Neuronal stem cell (in vitro differentiated cells): Measurements from ENCODE around the gene WTIP.
"Not testable (repeated sequence)": the region's sequence is repeated elsewhere in the genome, so short reads cannot be mapped to it uniquely, and the experiment has no call there.

Experiments
- DNase-seq: peaks from one replicate; pipeline ENCODE4 v3.0.0-alpha.2; 2013; ENCODE audit warnings: low spot score
- H2AFZ ChIP-seq: one replicate; pipeline ENCODE4 v1.6.1; 2013; ENCODE audit warnings: mild to moderate bottlenecking, low read length, inconsistent platforms
- H2AK5ac ChIP-seq: 2 replicates; pipeline ENCODE4 v1.6.1; 2013; ENCODE audit warnings: low read depth, mild to moderate bottlenecking, inconsistent platforms, low read length, moderate library complexity, mixed read lengths
- H2BK120ac ChIP-seq: 2 replicates; pipeline ENCODE4 v1.6.1; 2013; ENCODE audit warnings: low read depth, mild to moderate bottlenecking, inconsistent platforms, low read length, moderate library complexity, mixed read lengths
- H2BK12ac ChIP-seq: one replicate; pipeline ENCODE4 v1.6.1; 2013; ENCODE audit warnings: low read length, inconsistent platforms
- H2BK15ac ChIP-seq: 2 replicates; pipeline ENCODE4 v1.6.1; 2013; ENCODE audit warnings: mild to moderate bottlenecking, low read length, inconsistent platforms, mixed read lengths
- H2BK5ac ChIP-seq: one replicate; pipeline ENCODE4 v1.6.1; 2013; ENCODE audit warnings: inconsistent platforms, mild to moderate bottlenecking, low read length, moderate library complexity
- H3K14ac ChIP-seq: one replicate; pipeline ENCODE4 v1.6.1; 2013; ENCODE audit warnings: low read length, inconsistent platforms
- H3K18ac ChIP-seq: 2 replicates; pipeline ENCODE4 v1.6.1; 2013; ENCODE audit warnings: low read length, inconsistent platforms
- H3K23ac ChIP-seq: 2 replicates; pipeline ENCODE4 v1.6.1; 2013; ENCODE audit warnings: low read depth, mild to moderate bottlenecking, mixed read lengths, low read length, inconsistent platforms; ENCODE audit not compliant: poor library complexity
- H3K27ac ChIP-seq: replicated peaks from 3 replicates; pipeline ENCODE4 v1.5.1; 2013; ENCODE audit warnings: low read length, inconsistent platforms
- H3K27me3 ChIP-seq, 3 experiments: 2 replicates each; pipeline ENCODE4 v1.6.1; 2013; ENCODE audit warnings: low read length in 3 of 3, mild to moderate bottlenecking in 2 of 3, inconsistent platforms in 1 of 3, low read depth in 1 of 3, mixed read lengths in 1 of 3, moderate library complexity in 1 of 3; ENCODE audit not compliant: control insufficient read depth in 3 of 3, insufficient read depth in 3 of 3
- H3K36me3 ChIP-seq, 2 donors: replicated peaks in 1 of 2; 2 replicates each; pipeline ENCODE4 v1.6.1; 2013; ENCODE audit warnings: low read length in 2 of 2; ENCODE audit not compliant: control insufficient read depth in 2 of 2, insufficient read depth in 2 of 2
- H3K4ac ChIP-seq: 2 replicates; pipeline ENCODE4 v1.6.1; 2013; ENCODE audit warnings: inconsistent platforms, mild to moderate bottlenecking, low read length, moderate library complexity
- H3K4me1 ChIP-seq, 2 donors: 1 replicate in 1 of 2; 2 replicates in 1 of 2; pipeline ENCODE4 v1.6.1; 2013; ENCODE audit warnings: low read length in 2 of 2, low read depth in 1 of 2; ENCODE audit not compliant: control insufficient read depth in 2 of 2, insufficient read depth in 1 of 2
- H3K4me2 ChIP-seq: one replicate; pipeline ENCODE4 v1.6.1; 2013; ENCODE audit warnings: mild to moderate bottlenecking, low read length, inconsistent platforms; ENCODE audit not compliant: insufficient read depth, poor library complexity, severe bottlenecking
- H3K4me3 ChIP-seq, 2 donors: 2 replicates each; pipeline ENCODE4 v1.5.1; 2013; ENCODE audit warnings: low read length in 2 of 2, mild to moderate bottlenecking in 2 of 2, inconsistent platforms in 1 of 2, moderate library complexity in 1 of 2
- H3K79me1 ChIP-seq: one replicate; pipeline ENCODE4 v1.6.1; 2013; ENCODE audit warnings: low read depth, mild to moderate bottlenecking, inconsistent platforms, low read length, moderate library complexity
- H3K9ac ChIP-seq: one replicate; pipeline ENCODE4 v1.6.1; 2013; ENCODE audit warnings: mild to moderate bottlenecking, low read depth, low read length, inconsistent platforms; ENCODE audit not compliant: poor library complexity
- H3K9me3 ChIP-seq, 2 donors: replicated peaks in 1 of 2; 2 replicates each; pipeline versions ENCODE3 to v1.6.1; 2013; ENCODE audit warnings: low read length in 2 of 2, mild to moderate bottlenecking in 2 of 2, inconsistent platforms in 1 of 2, low read depth in 1 of 2, mixed read lengths in 1 of 2, moderate library complexity in 1 of 2; ENCODE audit not compliant: control insufficient read depth in 2 of 2, insufficient read depth in 1 of 2
- H4K8ac ChIP-seq: one replicate; pipeline ENCODE4 v1.6.1; 2013; ENCODE audit warnings: low read depth, mild to moderate bottlenecking, inconsistent platforms, low read length, moderate library complexity
- H4K91ac ChIP-seq: one replicate; pipeline ENCODE4 v1.6.1; 2013; ENCODE audit warnings: low read length, low read depth, mild to moderate bottlenecking, inconsistent platforms; ENCODE audit not compliant: poor library complexity
- WGBS, 2 donors: extraction: QIAGEN DNeasy Blood & Tissue Kit; methylation state at CpG; one replicate each; pipeline ENCODE4 v1.1.7; 2013; ENCODE audit warnings: missing lambda C conversion rate in 2 of 2, mixed read lengths in 1 of 2; ENCODE audit not compliant: insufficient read length in 2 of 2, insufficient replicate concordance in 1 of 2; ENCODE audit errors: extremely low coverage in 2 of 2; 5-methylcytosine and 5-hydroxymethylcytosine counted together

The WTIP gene

GRCh38 chr19:34452723-34453122 is 28.8 kb upstream of the WTIP start:
- no peaks in the 10 kb centered on the region for H3K4me1 ChIP-seq
- no peak overlapping the region for H2BK5ac ChIP-seq
- no peak for DNase-seq
- H2BK12ac ChIP-seq, result no peak overlapping the region
- H3K18ac ChIP-seq, result no peak overlapping the region
- H3K36me3 ChIP-seq, result peaks cover 21 to 98% of the 10 kb centered on the region in 2 donors
- no peak overlapping the region for H2AK5ac ChIP-seq
- no peak overlapping the region for H4K91ac ChIP-seq
- no peak overlapping the region for H2BK15ac ChIP-seq
- no peak overlapping the region for H2AFZ ChIP-seq
- H2BK120ac ChIP-seq, result no peak overlapping the region
- H3K79me1 ChIP-seq, result peaks cover 1% of the 10 kb centered on the region
- H3K4ac ChIP-seq, result no peak overlapping the region
- no peak overlapping the region for H3K4me3 ChIP-seq
- H3K9me3 ChIP-seq, result no peaks in the 10 kb centered on the region
- H4K8ac ChIP-seq, result no peak overlapping the region
- no peak overlapping the region for H3K14ac ChIP-seq
- H3K4me2 ChIP-seq, result no peak overlapping the region
- H3K9ac ChIP-seq, result no peak overlapping the region
- no peak overlapping the region for H3K23ac ChIP-seq
- no peak overlapping the region for H3K27ac ChIP-seq
- H3K27me3 ChIP-seq, result no peaks in the 10 kb centered on the region

GRCh38 chr19:34454091-34454490 is 27.5 kb upstream of the WTIP start:
- peaks cover 22 to 95% of the 10 kb centered on the region in 2 donors for H3K36me3 ChIP-seq
- no peak overlapping the region for H2BK120ac ChIP-seq
- H3K4me2 ChIP-seq, result no peak overlapping the region
- no peaks in the 10 kb centered on the region for H3K27me3 ChIP-seq
- no peak overlapping the region for H2BK15ac ChIP-seq
- no CpG with 5 or more reads among the region's 2 CpGs for WGBS, 2 donors
- H2AFZ ChIP-seq, result no peak overlapping the region
- H3K23ac ChIP-seq, result no peak overlapping the region
- H4K8ac ChIP-seq, result no peak overlapping the region
- H3K9ac ChIP-seq, result no peak overlapping the region
- H3K79me1 ChIP-seq, result no peaks in the 10 kb centered on the region
- H3K18ac ChIP-seq, result no peak overlapping the region
- no peak overlapping the region for H3K14ac ChIP-seq
- no peaks in the 10 kb centered on the region for H3K9me3 ChIP-seq
- H2AK5ac ChIP-seq, result no peak overlapping the region
- no peak overlapping the region for H3K4ac ChIP-seq
- H2BK12ac ChIP-seq, result no peak overlapping the region
- no peak overlapping the region for H3K4me3 ChIP-seq
- H3K4me1 ChIP-seq, result no peaks in the 10 kb centered on the region
- H4K91ac ChIP-seq, result no peak overlapping the region
- no peak for DNase-seq
- no peak overlapping the region for H3K27ac ChIP-seq
- no peak overlapping the region for H2BK5ac ChIP-seq

GRCh38 chr19:34454685-34455084 is 26.9 kb upstream of the WTIP start:
- Histone ChIP-seq H3K4me1 (no peaks in the 10 kb centered on the region), H2BK15ac (no peak overlapping the region), H3K9ac (no peak overlapping the region), H3K4me3 (no peak overlapping the region), H2AK5ac (no peak overlapping the region), H2BK5ac (no peak overlapping the region), H3K4ac (no peak overlapping the region), H2AFZ (no peak overlapping the region), H4K91ac (no peak overlapping the region), H2BK120ac (no peak overlapping the region), H3K9me3 (no peaks in the 10 kb centered on the region), H3K23ac (no peak overlapping the region), H4K8ac (no peak overlapping the region), H2BK12ac (no peak overlapping the region), H3K27me3 (no peaks in the 10 kb centered on the region), H3K14ac (no peak overlapping the region), H3K4me2 (no peak overlapping the region), H3K18ac (no peak overlapping the region), H3K79me1 (no peaks in the 10 kb centered on the region), H3K36me3 (peaks cover 28 to 95% of the 10 kb centered on the region in 2 donors), H3K27ac (no peak overlapping the region)
- DNase-seq, result no peak
- no CpG with 5 or more reads among the region's 3 CpGs for WGBS, 2 donors

GRCh38 chr19:34455783-34456480 is 25.6 kb upstream of the WTIP start:
- H3K9ac ChIP-seq, H2BK5ac ChIP-seq, H3K4ac ChIP-seq, H3K4me1 ChIP-seq, H4K8ac ChIP-seq, H3K14ac ChIP-seq, H2AK5ac ChIP-seq, DNase-seq, H3K23ac ChIP-seq, H3K9me3 ChIP-seq, H3K4me3 ChIP-seq, H3K18ac ChIP-seq, H2AFZ ChIP-seq, H3K27me3 ChIP-seq, H2BK120ac ChIP-seq, H3K27ac ChIP-seq, H4K91ac ChIP-seq, H3K79me1 ChIP-seq, H2BK12ac ChIP-seq, H3K4me2 ChIP-seq, H2BK15ac ChIP-seq: not testable (repeated sequence)
- peaks cover 28 to 95% of the 10 kb centered on the region in 2 donors for H3K36me3 ChIP-seq
- WGBS, 2 donors, result no CpG with 5 or more reads among the region's 17 CpGs
